ENCODE data around the gene PEDS1. TPM values are rescaled to one million over a fixed set of nuclear protein-coding genes. Genes with fewer than 3 reads are reported as not detected.

PEDS1 gene
- total and polyA plus RNA-seq, 2 of the 13 experiments (the other 11 are each of a cell fraction or from before 2014, with no cell fraction given): 30.5 to 93.9 TPM

DNA sequence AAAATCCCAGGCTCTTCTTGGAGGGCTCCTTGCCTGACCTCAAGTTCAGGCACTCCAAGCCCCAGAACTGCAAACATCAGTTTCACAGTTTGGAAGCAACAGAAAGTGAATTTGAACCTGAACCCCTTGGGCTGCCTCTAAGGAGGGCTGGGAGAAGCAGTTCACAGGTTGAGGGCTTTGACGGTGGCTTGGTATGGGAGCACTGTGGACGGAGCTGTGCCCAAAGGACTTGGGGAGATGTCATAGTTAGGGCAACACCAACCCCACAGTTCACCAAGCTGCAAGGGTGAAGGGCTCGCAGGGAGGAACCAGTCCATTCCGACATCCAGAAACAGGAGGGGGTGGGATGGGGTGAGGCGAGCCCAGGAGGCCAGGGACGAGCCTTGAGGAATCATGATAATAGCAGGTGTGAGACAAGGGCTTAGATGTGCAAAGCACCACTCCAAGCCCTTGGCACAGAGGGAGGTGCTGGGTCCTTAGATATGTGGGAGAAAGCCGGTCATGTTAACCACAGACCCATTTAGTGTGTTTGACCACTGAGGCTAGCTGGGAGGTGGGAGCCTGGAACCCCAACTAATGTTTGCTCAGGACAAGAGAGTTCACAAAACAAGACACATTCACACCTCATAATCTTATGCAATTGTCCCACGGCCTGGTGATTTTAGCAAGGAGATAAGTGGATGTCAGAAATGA is 41.5 kb upstream of the PEDS1 start (continued):
- TF ChIP-seq ZNF629 (CRISPR knock-in tag; conservative IDR thresholded peaks at IDR 0.05): peak; percentile 97
- TF ChIP-seq, protein P1, sequence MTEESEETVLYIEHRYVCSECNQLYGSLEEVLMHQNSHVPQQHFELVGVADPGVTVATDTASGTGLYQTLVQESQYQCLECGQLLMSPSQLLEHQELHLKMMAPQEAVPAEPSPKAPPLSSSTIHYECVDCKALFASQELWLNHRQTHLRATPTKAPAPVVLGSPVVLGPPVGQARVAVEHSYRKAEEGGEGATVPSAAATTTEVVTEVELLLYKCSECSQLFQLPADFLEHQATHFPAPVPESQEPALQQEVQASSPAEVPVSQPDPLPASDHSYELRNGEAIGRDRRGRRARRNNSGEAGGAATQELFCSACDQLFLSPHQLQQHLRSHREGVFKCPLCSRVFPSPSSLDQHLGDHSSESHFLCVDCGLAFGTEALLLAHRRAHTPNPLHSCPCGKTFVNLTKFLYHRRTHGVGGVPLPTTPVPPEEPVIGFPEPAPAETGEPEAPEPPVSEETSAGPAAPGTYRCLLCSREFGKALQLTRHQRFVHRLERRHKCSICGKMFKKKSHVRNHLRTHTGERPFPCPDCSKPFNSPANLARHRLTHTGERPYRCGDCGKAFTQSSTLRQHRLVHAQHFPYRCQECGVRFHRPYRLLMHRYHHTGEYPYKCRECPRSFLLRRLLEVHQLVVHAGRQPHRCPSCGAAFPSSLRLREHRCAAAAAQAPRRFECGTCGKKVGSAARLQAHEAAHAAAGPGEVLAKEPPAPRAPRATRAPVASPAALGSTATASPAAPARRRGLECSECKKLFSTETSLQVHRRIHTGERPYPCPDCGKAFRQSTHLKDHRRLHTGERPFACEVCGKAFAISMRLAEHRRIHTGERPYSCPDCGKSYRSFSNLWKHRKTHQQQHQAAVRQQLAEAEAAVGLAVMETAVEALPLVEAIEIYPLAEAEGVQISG (CRISPR knock-in tag; IDR thresholded peaks at IDR 0.05): 0 out of 2 replicates have a peak, but pooled peaks have one; percentile 9
- TF ChIP-seq SOX6 (IDR thresholded peaks at IDR 0.05): no peak
- TF ChIP-seq SOX6 (CRISPR knock-in tag; IDR thresholded peaks at IDR 0.05): peak; percentile 46; the same call in 1 of the 2 replicates
- TF ChIP-seq ZNF781 (CRISPR knock-in tag; IDR thresholded peaks at IDR 0.05; ENCODE audit: borderline replicate concordance, not compliant biosample characterization): peak; percentile 85
- TF ChIP-seq STAT5B (CRISPR knock-in tag; IDR thresholded peaks at IDR 0.05): no peak
- TF ChIP-seq, protein P2, sequence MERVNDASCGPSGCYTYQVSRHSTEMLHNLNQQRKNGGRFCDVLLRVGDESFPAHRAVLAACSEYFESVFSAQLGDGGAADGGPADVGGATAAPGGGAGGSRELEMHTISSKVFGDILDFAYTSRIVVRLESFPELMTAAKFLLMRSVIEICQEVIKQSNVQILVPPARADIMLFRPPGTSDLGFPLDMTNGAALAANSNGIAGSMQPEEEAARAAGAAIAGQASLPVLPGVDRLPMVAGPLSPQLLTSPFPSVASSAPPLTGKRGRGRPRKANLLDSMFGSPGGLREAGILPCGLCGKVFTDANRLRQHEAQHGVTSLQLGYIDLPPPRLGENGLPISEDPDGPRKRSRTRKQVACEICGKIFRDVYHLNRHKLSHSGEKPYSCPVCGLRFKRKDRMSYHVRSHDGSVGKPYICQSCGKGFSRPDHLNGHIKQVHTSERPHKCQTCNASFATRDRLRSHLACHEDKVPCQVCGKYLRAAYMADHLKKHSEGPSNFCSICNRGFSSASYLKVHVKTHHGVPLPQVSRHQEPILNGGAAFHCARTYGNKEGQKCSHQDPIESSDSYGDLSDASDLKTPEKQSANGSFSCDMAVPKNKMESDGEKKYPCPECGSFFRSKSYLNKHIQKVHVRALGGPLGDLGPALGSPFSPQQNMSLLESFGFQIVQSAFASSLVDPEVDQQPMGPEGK (CRISPR knock-in tag; IDR thresholded peaks at IDR 0.05): peak; percentile 35; the same call in 1 of the 2 replicates
- TF ChIP-seq, protein P3, sequence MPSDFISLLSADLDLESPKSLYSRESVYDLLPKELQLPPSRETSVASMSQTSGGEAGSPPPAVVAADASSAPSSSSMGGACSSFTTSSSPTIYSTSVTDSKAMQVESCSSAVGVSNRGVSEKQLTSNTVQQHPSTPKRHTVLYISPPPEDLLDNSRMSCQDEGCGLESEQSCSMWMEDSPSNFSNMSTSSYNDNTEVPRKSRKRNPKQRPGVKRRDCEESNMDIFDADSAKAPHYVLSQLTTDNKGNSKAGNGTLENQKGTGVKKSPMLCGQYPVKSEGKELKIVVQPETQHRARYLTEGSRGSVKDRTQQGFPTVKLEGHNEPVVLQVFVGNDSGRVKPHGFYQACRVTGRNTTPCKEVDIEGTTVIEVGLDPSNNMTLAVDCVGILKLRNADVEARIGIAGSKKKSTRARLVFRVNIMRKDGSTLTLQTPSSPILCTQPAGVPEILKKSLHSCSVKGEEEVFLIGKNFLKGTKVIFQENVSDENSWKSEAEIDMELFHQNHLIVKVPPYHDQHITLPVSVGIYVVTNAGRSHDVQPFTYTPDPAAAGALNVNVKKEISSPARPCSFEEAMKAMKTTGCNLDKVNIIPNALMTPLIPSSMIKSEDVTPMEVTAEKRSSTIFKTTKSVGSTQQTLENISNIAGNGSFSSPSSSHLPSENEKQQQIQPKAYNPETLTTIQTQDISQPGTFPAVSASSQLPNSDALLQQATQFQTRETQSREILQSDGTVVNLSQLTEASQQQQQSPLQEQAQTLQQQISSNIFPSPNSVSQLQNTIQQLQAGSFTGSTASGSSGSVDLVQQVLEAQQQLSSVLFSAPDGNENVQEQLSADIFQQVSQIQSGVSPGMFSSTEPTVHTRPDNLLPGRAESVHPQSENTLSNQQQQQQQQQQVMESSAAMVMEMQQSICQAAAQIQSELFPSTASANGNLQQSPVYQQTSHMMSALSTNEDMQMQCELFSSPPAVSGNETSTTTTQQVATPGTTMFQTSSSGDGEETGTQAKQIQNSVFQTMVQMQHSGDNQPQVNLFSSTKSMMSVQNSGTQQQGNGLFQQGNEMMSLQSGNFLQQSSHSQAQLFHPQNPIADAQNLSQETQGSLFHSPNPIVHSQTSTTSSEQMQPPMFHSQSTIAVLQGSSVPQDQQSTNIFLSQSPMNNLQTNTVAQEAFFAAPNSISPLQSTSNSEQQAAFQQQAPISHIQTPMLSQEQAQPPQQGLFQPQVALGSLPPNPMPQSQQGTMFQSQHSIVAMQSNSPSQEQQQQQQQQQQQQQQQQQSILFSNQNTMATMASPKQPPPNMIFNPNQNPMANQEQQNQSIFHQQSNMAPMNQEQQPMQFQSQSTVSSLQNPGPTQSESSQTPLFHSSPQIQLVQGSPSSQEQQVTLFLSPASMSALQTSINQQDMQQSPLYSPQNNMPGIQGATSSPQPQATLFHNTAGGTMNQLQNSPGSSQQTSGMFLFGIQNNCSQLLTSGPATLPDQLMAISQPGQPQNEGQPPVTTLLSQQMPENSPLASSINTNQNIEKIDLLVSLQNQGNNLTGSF (CRISPR knock-in tag; IDR thresholded peaks at IDR 0.05): 0 out of 2 replicates have a peak, but pooled peaks have one; percentile 9
- peak; percentile 73 for TF ChIP-seq PCBP2 (optimal IDR thresholded peaks at IDR 0.05; ENCODE audit: low read depth, low read length, poor library complexity, severe bottlenecking)
- peak; percentile 20; the same call in 1 of the 2 replicates for TF ChIP-seq KLF6 (CRISPR knock-in tag; IDR thresholded peaks at IDR 0.05)
- peak; percentile 19; the same call in 1 of the 2 replicates for TF ChIP-seq CHD2 (IDR thresholded peaks at IDR 0.05; ENCODE audit: low read depth, low read length)
- TF ChIP-seq ZNF101 (CRISPR knock-in tag; IDR thresholded peaks at IDR 0.05; ENCODE audit: borderline replicate concordance, low read depth): peak; percentile 78; the same call in 1 of the 2 replicates
- no peak for TF ChIP-seq WIZ (CRISPR knock-in tag; IDR thresholded peaks at IDR 0.05)
- peak; percentile 54; the same call in 1 of the 2 replicates for TF ChIP-seq ARID2 (CRISPR knock-in tag; IDR thresholded peaks at IDR 0.05; ENCODE audit: borderline replicate concordance)
- peak; percentile 95 for TF ChIP-seq AGO1 (IDR thresholded peaks at IDR 0.05; ENCODE audit: low read depth, low read length, poor library complexity, severe bottlenecking)
- 0 out of 2 replicates have a peak, but pooled peaks have one; percentile 11 for TF ChIP-seq NFKB2 (CRISPR knock-in tag; IDR thresholded peaks at IDR 0.05; ENCODE audit: borderline replicate concordance)
- TF ChIP-seq ZNF782 (CRISPR knock-in tag; IDR thresholded peaks at IDR 0.05; ENCODE audit: borderline replicate concordance): peak; percentile 12; the same call in 1 of the 2 replicates
- TF ChIP-seq MED1 (CRISPR knock-in tag; IDR thresholded peaks at IDR 0.05): peak; percentile 39; the same call in 1 of the 2 replicates

Measured in HepG2 (cell line).